ENCODE results near the gene SEPHS1.

- TF ChIP-seq CTCF (IDR thresholded peaks at IDR 0.05) (no peak), POLR2A (IDR thresholded peaks at IDR 0.05) (no peak)
Measured at GRCh38 chr10:13388478-13389230, 40.6 kb upstream of the SEPHS1 start.
